Measurements from ENCODE around the gene PHF24.
A peak's percentile ranks its signal among the peaks of the same experiment; 100 is the strongest.
"Not testable (repeated sequence)": the region's sequence is repeated elsewhere in the genome, so short reads cannot be mapped to it uniquely, and the experiment has no call there.

PHF24 gene

DNA sequence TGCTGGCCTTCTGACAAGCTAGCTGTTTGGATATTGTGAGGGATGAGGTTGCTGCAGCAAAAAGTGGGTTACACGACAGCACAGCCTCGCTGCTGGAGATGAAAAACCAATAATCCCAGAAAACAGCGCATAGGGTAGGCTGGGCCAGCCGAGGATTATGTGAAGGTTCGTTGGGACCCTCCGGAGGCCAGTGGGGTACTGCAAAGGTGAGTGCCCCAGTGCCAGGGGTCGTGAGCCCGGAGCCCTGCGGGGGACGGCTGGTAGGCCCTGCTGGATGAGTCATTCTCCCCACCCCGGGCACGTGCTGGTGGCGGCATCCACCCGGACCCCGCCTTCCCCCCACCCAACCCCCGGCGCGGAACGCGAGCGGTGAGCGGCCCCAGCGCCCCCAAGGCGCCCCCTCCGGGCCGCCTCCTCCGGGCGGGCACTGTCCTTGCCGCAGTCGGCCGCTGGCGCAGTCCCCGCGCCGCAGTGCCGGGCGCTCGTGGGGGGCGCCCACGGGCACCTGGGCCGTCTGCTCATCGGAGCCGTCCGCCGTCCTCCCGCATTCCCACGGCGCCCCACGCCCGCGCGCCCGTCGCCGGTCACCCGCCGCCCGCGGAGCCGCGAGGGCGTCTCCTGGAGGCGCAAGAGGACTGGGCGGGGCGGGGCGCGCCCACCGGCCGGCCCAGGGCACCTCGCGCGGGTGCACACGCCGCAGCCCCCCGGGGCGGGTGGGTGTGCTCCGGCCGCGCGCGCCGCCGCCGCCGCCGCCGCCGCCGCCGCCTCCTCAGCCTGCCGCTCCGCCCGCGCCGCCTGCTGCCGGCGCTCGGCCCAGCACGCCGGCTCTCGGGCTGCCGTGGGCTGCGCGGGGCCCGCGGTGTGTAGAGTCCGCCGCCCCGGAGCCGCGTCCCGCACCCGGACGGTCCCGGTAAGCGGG lies at the start of gene PHF24:
Gene PHF24, plus strand, starts transcription at position 794 of the 919 bp plus-strand sequence. CDS start 13,014 bp downstream, outside the sequence.
- DNase-seq (ENCODE audit: low read depth in 2 of 2), result peak; percentile 5 to 32

DNA sequence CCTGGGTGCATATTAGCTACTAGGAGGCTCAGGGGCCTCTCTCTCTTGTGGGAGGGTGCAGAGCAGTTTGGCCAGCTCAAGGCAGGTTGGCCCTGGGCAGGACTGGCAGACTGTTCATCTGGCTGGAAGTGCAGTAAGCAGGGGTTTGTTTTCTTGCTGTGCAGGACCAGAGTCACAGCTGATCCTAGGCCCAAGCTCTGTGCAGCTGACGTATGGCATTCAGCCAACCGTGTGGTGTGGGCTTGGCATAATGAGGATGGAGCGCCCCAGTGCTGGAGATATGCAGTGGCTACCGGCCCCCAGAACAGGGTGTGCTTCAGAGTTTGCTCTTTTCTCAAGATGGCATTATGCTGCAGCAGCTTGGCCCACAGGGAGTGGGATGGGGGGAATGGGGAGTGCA lies 31.0 kb upstream of the PHF24 start:
- no peak for DNase-seq (ENCODE audit: low read depth in 2 of 2)

DNA sequence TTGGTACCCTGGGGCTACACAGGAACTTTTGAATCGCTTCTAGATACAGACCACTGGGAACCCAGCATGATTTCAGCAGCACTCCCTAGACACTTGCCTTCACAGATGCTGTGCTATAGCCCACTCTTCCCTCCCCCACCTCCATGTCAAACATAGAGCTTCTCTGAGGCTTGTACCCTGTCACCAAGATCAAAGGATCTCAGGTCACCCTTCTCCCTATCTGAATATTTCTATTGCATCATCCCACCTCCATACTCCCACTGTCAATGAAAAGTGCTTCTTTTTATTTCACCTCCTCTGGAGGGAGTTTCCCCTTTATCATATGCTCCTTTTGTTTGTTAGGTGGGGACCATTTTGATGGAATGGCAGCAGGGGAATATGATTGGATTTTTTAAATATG lies 29.2 kb upstream of the PHF24 start:
- no peak for DNase-seq (ENCODE audit: low read depth in 2 of 2)

DNA sequence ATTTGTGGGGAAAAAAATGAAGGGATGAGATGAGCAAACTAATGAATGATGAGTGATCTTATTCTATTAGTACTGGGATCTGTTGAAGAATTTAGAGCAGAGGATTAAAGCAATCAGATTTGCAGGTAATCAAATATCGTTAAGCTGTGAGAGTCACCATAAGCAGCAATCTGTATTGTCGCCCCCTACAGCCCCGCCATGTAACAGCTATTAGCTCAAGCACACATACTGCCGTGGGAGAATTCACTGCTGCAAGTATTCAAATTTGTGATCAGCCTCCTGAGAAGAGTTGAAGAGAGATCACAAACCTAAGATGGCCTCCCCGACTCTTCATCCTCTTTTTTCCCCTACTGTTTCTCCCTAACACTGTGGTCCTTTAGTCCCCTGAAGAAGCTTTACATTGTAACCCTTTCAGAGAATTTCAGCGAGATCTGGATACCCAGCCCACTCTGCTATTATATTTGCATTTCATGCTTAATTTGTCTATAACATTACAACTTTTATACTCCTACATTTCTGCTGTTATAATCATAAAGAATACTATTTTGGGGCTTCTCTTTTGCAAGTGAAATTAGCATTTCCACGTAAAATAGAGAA lies 28.5 kb upstream of the PHF24 start:
- DNase-seq (ENCODE audit: low read depth in 2 of 2), result no peak

DNA sequence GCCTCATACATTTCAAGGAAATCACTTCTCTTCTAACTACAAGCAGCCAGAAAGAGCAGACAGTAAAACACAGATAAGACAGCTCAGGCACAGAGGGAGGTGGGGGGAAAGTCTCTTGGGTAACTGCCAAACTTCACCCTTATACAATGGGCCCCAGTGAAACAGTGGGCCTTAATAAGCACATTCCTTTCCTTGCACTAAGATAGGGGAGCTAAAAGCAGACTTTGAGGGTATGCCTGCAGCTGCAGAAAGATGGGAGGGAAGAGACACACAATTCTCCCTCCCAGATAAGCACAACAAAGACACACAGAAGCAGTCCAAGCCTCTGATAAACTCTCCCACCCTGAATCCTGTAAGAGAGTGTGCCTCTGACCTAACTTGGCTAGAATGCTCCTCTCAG lies 18.1 kb upstream of the PHF24 start:
- DNase-seq (ENCODE audit: low read depth in 2 of 2), result not testable (repeated sequence)

DNA sequence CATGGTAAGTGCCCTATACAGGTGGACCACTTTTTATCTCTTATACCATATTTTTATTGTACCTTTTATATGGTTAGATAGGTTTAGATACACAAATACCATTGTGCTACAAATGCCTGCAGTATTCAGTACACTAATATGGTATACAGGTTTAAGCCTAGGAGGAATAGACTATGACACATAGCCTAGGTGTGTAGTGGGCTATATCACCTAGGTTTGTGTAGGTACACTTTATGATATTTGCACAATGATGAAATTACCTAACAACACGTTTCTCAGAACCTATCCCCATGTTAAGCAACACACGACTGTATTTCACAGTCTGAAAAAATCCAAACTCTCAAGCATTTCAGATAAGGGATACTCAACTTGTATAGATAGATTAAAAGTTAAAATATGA lies 9.6 kb upstream of the PHF24 start:
- DNase-seq (ENCODE audit: low read depth in 2 of 2), result no peak

DNA sequence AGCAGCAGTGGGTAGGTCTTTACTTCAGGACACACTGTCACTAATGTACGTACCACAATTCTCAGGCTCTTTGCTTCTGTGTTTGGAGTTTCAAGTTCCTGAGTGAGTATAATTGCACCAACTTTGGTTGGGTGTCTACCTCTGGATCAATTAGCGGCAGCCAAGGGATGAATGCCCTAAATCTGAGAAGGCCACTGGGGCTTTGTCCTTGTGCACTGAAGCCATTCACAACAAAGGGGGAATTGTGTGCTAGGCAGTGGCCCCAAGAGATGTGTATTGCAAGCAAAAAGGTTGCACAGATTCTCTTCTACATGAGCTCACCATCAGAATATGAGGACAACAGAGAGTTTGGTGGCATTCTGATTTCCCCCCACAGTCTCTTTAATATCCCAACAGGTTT lies 3.9 kb upstream of the PHF24 start:
- no peak for DNase-seq (ENCODE audit: low read depth in 2 of 2)

DNA sequence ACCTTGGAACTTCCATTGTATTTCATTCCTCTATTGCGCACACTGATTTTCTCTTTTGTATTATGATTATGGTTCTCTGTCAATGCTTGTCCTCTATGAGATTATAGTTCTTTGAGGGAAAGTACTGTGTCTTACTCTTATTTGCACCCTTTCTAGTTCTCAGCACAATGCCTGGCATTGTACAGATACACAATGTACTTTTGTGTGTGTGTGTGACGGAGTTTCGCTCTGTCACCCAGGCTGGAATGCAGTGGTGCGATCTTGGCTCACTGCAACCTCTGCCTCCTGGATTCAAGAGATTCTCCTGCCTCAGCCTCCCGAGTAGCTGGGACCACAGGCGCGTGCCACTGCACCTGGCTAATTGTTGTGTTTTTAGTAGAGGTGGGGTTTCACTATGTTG lies 2.0 kb upstream of the PHF24 start:
- DNase-seq (ENCODE audit: low read depth in 2 of 2), result not testable (repeated sequence)

DNA sequence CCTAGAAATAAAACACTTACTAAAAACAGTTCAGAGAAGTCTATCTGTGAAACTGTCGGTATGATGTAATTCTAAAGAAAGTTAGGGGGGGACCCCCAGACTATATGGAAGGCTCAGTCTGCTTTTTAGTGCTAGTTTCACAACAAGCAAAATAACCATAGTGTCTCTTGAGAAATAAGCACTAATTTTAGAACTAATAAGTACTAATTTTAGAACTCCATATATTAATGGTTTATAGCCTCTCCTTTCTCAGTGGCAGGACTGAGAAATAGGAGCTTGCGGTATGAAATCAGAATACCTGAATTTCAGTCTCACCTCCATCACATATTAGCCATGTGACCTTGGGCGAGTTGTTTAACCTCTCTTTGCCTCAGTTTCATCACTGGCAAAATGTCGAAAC lies 1.4 kb upstream of the PHF24 start:
- no peak for DNase-seq (ENCODE audit: low read depth in 2 of 2)

DNA sequence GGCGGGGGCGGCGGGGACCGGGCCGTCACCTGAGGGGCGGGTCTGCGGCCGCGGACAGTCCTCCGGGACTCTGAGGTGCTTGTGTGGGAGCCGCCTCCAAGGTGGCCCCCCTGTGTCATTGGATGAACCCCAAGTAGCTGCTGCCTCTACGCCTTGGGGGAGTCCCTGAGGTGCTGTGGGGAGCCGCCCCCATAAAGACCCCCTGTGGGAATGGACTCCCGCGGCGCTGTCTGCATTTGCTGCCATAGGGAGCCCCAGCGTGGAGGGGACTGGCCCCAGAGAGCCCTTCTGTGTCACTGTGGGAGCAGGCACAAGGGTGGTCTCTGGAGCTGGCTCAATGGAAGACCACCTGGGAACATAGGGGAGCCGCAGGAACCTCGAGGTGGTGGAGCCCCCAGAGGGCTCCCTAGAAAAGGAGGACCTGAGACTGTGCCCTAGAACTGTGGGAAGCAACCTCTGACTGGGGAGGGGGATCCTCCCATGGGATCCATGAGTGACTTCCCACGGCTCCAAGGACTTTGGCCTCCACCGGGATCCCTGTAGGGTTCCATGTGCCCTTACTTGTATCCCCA lies 412 bp downstream of the PHF24 start:
- no peak for DNase-seq (ENCODE audit: low read depth in 2 of 2)

DNA sequence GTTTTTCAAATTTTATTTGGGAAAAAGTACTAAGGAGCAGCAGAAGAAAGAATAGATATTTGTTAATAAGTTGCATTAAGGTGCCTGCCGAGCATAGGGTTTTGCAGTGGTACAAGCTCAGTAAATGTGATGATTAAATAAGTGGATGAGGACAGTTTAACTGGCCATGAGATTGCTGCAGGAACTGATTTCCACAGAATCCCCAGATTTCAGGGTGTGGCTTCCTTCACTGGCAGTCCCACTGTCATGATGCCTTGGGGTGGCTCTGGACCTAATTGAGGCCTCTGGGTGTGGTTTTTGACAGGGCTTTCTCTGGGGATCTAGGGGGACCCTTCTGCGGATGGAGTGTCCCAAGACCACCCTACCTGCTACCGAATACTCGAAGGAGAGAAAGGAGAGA lies 1.4 kb downstream of the PHF24 start:
- no peak for DNase-seq (ENCODE audit: low read depth in 2 of 2)

DNA sequence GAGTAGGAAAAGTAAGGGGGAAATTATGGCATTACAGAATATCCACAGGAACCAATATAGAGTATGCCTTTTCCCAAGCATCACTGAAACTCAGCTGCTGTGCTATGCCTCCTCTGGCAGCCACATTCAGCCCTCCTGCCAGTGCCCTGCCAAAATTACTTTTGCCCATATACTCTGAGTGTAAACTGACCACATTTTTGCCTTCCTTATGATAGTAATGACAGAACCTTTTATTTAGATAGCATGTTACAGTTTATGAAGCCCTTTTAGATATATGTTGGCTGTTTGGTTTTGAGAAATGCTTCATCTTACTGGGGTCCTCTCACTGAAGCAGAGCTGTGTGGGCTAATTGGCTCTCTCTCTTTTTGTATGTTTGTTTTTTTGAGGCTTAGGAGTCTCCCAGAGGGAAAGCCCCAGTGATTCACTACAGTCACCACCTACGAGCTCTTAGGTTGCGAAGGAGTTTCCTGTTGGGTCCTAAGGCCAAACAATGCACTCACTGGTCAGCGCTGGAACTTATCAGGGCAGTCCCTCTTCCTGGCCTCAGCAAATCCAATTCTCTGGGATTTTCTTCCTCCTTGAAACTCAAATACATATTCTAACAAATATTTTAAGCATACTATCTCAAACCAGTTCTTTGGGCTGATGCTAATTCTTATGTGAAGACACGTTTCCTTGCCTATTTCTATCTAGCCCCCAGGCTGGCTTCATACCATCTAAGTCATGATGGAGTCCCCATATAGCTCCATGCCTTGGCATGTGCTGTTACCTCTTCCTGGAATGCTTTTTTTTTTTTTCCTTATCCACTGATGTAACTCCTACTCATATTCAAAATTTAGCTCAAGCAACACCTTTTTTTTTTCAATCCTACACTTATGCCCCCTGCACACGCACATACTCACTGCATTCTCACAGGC lies 3.7 kb downstream of the PHF24 start:
- no peak for DNase-seq (ENCODE audit: low read depth in 2 of 2)

DNA sequence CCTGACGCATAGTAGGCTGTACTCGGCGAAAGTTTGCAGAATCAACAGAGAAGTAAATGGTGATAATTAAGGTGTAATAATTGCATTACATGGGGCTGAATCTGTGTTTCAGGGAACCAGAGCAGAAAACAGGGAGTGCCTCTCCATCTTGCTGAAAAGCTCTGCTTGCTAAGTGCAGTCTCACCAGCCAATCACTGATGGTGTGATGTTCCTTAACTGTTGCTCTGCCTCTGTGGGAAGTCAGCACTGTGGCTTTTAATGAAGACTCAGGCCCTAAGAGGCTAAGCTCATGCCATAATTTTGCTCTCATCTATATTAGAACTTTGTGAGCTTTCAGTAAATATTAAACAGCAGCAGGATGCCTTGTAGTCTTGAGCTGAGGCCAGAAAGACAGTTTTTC lies 4.5 kb downstream of the PHF24 start:
- no peak for DNase-seq (ENCODE audit: low read depth in 2 of 2)

DNA sequence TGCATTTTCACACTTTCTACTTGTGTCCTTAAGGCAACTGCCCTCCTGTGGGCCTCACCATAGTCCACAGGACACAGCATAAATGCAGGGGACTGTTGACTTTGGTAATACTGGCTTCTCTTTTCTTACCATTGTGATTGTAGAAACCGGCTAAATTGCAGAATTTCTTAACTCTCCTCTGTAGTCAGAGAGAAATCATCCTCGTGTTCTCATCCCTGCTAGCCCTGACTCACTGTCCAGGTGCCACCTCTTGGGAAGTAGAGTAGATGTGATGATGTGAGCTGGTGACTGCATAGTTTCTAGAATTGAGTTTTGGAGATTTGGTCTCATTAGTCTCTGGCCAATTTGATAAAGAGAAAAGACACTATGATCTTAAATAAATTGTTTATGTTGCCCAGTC lies 5.5 kb downstream of the PHF24 start:
- no peak for DNase-seq (ENCODE audit: low read depth in 2 of 2)

DNA sequence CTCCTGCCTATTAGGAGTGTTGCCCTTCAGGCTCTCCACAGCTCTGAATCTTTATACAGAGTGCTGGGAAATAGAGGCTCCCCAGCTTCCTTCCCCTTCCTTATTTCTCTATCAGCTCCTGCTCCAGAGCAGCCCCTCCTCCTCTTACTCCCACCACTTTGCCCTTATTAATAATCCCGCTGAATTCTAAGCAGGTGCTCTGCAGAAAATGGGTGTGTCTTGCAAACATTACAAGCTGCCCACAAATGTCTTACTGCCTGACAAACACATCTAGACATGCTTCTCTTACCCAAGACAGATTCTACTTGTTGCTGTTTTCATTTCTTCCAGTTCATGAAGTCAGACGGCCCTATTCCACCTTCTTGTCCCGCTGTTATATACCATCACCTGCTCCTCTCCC lies 6.4 kb downstream of the PHF24 start:
- no peak for DNase-seq (ENCODE audit: low read depth in 2 of 2)

DNA sequence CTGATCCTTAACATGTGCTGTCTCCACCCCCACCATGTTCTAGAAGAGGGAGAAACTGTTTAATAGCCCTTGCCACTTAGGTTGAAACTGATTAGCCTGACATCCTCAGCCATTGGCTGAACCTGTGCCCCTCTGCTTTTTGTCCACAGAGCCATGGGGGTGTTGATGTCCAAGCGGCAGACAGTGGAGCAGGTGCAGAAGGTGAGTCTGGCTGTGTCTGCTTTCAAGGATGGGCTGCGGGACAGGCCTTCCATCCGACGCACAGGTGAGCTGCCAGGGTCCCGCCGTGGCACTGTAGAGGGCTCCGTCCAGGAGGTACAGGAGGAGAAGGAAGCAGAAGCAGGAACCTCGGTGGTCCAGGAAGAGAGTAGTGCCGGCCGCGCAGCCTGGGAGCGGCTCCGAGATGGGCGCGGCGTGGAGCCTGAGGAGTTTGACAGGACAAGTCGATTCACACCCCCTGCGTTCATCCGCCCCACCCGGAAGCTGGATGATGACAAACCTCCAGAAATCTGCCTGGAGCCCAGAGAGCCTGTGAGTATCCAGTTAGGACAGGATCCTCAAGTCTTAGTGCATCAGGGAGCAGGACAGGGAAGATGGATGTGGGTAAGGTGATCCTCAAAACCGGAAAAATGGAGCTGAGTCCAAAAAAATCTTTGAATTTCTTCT lies 13.2 kb downstream of the PHF24 start:
- DNase-seq (ENCODE audit: low read depth in 2 of 2), result no peak

DNA sequence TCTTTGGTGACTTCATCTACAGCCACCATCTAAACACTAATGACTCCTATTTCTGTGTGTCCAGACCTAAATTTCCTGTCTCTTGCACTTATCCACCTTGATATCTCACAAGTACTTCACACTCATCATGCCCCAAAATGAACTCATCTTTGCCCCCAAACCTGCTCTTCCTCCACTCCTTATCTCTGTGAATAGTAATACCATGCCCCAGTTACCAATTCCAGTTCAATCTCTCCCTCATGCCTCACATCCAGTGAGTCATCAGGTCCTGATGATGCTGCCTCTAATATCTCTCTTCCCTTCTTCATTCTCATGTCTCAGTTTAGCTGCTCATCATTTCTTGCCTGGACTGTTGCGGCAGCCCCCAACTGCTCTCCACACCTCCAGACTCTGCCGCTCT lies 16.6 kb downstream of the PHF24 start:
- DNase-seq (ENCODE audit: low read depth in 2 of 2), result no peak

DNA sequence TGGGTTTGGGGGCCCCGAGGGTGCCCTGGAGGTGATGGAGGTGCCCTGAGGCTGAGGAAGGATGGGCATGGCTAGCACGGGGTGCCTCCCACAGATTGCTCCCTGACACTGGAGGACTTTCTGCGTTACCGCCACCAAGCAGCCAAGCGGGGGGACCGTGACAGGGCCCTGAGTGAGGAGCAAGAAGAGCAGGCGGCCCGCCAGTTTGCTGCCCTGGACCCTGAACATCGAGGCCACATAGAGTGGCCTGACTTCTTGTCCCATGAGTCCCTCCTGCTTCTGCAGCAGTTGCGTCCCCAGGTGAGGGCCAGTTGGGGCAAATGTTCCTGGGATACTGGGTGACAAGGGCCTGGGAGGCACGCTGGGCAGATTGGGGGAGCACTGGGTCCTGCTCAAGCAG lies 18.4 kb downstream of the PHF24 start:
- DNase-seq (ENCODE audit: low read depth in 2 of 2), result no peak

DNA sequence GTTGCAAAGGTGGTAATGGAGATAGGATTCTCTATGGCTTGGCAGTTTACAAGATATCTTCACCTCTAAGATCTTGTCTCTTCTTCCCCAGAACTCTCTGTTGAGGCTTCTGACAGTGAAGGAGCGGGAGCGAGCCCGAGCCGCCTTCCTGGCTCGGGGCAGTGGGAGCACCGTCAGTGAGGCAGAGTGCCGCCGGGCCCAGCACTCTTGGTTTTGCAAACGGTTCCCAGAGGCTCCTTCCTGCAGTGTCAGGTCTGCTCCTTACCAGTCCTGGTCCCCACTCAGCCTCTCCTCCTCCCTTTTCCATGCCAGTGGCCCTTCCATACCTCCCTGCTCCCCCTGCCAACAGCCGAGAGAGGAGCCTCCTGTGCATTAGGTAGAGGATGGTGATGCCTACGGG lies 18.9 kb downstream of the PHF24 start:
- DNase-seq (ENCODE audit: low read depth in 2 of 2), result no peak

DNA sequence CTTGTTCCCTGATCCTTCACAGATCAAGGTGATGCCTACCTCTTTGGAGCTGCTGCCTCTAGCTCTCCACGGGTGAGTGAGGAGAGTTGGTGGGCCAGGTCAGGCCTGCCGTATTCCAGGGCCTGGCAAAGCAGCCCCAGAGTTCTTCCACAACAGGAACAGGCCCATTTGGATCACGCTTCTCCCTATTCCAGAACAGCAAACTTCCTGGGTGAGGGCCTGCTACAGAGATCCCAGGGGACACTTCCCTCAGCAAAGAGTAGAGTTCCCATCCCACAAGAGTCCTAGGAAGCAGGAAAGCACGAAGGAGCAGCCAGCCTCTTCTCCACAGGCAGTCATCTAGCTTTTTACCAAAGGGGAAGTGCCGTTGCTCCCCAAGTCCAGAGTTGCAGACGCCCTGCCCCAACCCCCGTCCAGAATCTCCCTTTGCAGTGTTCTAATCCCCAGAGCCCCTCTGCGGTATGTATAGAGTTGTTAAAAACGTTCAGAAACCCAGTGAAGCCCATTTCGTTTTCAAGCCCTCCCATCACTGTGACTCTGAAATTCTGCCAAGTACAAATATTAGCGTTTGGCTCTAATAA lies 22.2 kb downstream of the PHF24 start:
- no peak for DNase-seq (ENCODE audit: low read depth in 2 of 2)

DNA sequence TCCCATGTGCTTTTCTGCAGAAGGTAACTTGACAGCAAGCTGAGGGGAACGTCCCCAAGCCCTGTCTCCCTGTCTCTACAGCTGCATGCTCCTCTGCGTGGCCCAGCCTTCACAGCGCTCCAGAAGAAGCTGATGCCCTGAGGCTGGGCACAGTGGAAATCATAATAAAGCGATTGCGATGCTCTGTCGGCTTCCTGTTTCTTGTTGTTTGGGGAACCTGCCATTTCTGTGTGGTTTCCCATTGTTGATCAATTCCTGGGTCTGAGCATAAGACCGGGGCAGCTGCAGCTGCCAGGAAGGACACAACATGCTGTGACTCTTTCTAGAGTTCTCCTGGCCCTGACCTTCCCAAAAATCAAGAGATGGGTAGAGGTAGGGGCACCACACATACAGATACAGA lies 24.3 kb downstream of the PHF24 start:
- DNase-seq (ENCODE audit: low read depth in 2 of 2), result no peak
